ENCODE results near the gene GCDH.
"Not testable (repeated sequence)": the region's sequence is repeated elsewhere in the genome, so short reads cannot be mapped to it uniquely, and the experiment has no call there.

The GCDH gene

GRCh38 chr19:12890787-12891552, at the start of gene GCDH:
Gene GCDH (plus strand): TSS chr19:12891160. CDS start chr19:12891305, 145 bp downstream.
- Histone ChIP-seq H3K4me3 (ENCODE audit: low read depth in 1 of 2, low read length in 2 of 2) (peak within 1 kb of the TSS; percentile 93 to 97), H3K9me3 (ENCODE audit: low read length) (no peaks in the 10 kb centered on the region), H3K27ac (ENCODE audit: low read depth, low read length) (peak within 1 kb of the TSS; percentile 88), H3K4me1 (ENCODE audit: insufficient read depth, low read length) (peaks cover 14% of the 10 kb centered on the region), H3K27me3 (ENCODE audit: control insufficient read depth in 1 of 2, insufficient read depth in 2 of 2, low read length in 2 of 2) (peaks cover 2 to 5% of the 10 kb centered on the region in 2 donors), H3K9ac (ENCODE audit: low read length) (peak within 1 kb of the TSS; percentile 24), H3K36me3 (ENCODE audit: insufficient read depth, low read length) (peaks cover 18% of the 10 kb centered on the region)

- Histone ChIP-seq H3K4me1 (ENCODE audit: insufficient read depth, low read length) (peaks cover 11% of the 10 kb centered on the region), H3K9me3 (ENCODE audit: low read length) (no peaks in the 10 kb centered on the region), H3K4me3 (ENCODE audit: low read depth in 1 of 2, low read length in 2 of 2) (no peak overlapping the region), H3K27ac (ENCODE audit: low read depth, low read length) (no peak overlapping the region), H3K27me3 (ENCODE audit: control insufficient read depth in 1 of 2, insufficient read depth in 2 of 2, low read length in 2 of 2) (peaks cover 45 to 75% of the 10 kb centered on the region in 2 donors), H3K9ac (ENCODE audit: low read length) (no peak overlapping the region), H3K36me3 (ENCODE audit: insufficient read depth, low read length) (no peaks in the 10 kb centered on the region)
Measured at GRCh38 chr19:12842511-12842910, 48.4 kb upstream of the GCDH start.

- H3K27ac ChIP-seq (ENCODE audit: low read depth, low read length): no peak overlapping the region
- H3K9ac ChIP-seq (ENCODE audit: low read length): no peak overlapping the region
- peaks cover 17% of the 10 kb centered on the region for H3K4me1 ChIP-seq (ENCODE audit: insufficient read depth, low read length)
- peaks cover 39 to 69% of the 10 kb centered on the region in 2 donors for H3K27me3 ChIP-seq (ENCODE audit: control insufficient read depth in 1 of 2, insufficient read depth in 2 of 2, low read length in 2 of 2)
- no peaks in the 10 kb centered on the region for H3K9me3 ChIP-seq (ENCODE audit: low read length)
- no peak overlapping the region for H3K4me3 ChIP-seq (ENCODE audit: low read depth in 1 of 2, low read length in 2 of 2)
- H3K36me3 ChIP-seq (ENCODE audit: insufficient read depth, low read length): no peaks in the 10 kb centered on the region
Measured at GRCh38 chr19:12843328-12843727, 47.6 kb upstream of the GCDH start.

DNA sequence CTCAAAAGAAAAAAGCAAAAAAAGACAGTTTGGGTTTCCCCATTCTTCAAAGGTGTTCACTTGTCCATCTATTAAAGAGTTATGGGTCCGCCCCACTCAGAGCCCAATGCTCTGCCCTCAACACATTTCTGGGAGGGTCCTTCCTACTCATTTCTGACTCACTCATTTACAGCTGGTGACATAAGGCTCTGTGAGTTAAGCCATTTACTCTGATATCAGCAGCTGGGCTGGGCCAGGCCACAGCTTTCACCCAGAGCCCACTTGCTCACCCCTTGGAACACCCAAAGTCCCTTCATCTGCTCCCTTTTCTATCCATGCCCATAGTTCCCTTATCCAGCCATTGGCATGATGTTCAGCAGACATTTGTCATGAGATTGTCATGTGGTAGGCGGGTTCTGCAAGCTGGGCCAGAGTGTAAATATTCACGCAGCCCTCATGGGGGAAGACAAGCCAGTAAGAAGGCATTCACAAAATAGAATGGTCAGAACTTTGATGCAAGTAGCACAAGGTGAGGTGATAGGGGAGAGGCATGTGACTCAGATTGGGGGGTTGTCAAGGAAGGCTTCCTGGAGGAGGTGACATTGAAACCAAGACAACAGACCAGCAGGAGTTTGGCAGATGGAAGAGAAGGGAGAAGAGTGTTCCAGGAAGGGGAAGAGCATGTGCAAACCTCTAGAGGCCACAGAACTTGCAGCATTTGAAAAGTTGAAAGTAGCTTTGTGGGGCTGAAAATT, 46.8 kb upstream of the GCDH start:
- Histone ChIP-seq H3K4me1 (ENCODE audit: insufficient read depth, low read length) (peaks cover 17% of the 10 kb centered on the region), H3K4me3 (ENCODE audit: low read depth in 1 of 2, low read length in 2 of 2) (no peak overlapping the region), H3K9ac (ENCODE audit: low read length) (no peak overlapping the region), H3K9me3 (ENCODE audit: low read length) (no peaks in the 10 kb centered on the region), H3K27ac (ENCODE audit: low read depth, low read length) (no peak overlapping the region), H3K36me3 (ENCODE audit: insufficient read depth, low read length) (no peaks in the 10 kb centered on the region), H3K27me3 (ENCODE audit: control insufficient read depth in 1 of 2, insufficient read depth in 2 of 2, low read length in 2 of 2) (peaks cover 35 to 61% of the 10 kb centered on the region in 2 donors)

GRCh38 chr19:12846613-12847012, 44.3 kb upstream of the GCDH start:
- H3K36me3 ChIP-seq (ENCODE audit: insufficient read depth, low read length); H3K4me1 ChIP-seq (ENCODE audit: insufficient read depth, low read length); H3K27ac ChIP-seq (ENCODE audit: low read depth, low read length); H3K9ac ChIP-seq (ENCODE audit: low read length); H3K4me3 ChIP-seq (ENCODE audit: low read depth in 1 of 2, low read length in 2 of 2); H3K9me3 ChIP-seq (ENCODE audit: low read length): not testable (repeated sequence)
- peaks cover 12 to 36% of the 10 kb centered on the region in 2 donors for H3K27me3 ChIP-seq (ENCODE audit: control insufficient read depth in 1 of 2, insufficient read depth in 2 of 2, low read length in 2 of 2)

DNA sequence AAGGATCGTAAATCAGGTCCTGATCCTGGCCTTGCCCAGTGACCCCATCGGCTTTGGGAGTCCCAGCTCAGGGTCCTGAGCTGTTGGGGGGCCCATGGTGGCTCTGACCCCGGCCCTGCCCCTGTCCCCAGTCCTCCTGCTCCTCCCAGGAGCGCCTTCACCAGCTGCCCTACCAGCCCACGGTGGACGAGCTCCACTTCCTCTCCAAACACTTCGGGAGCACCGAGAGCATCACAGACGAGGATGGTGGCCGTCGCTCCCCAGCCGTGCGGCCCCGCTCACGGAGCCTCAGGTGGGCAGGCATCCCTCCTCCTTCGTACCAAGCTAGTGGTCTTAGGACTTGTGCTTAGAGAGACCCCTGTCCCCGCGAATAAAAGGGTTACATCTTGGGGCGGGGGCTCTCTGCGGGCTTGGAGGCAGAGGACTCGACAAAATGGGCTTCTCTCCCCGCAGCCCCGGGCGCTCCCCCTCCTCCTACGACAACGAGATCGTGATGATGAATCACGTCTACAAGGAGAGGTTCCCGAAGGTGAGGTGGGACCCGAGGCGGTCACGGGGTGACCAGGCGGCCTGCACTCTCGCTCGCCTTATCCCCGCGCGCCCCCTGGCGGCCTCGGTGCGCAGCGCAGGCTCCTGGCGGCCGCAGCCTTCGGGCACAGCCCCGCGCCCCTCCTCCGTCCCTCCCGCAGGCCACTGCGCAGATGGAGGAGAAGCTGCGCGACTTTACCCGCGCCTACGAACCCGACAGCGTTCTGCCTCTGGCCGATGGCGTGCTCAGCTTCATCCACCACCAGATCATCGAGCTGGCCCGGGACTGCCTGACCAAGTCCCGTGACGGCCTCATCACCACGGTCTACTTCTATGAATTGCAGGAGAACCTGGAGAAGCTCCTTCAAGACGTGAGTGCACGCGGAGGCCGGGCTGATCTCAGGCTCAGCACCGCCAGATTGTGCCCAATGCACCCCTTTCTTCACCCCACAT, 43.5 kb upstream of the GCDH start:
- H3K27me3 ChIP-seq (ENCODE audit: control insufficient read depth in 1 of 2, insufficient read depth in 2 of 2, low read length in 2 of 2): peaks cover 6 to 29% of the 10 kb centered on the region in 2 donors
- H3K4me3 ChIP-seq (ENCODE audit: low read depth in 1 of 2, low read length in 2 of 2): peak overlapping the region in 1 of 2 donors; percentile 47
- no peak overlapping the region for H3K27ac ChIP-seq (ENCODE audit: low read depth, low read length)
- H3K9ac ChIP-seq (ENCODE audit: low read length): no peak overlapping the region
- no peaks in the 10 kb centered on the region for H3K36me3 ChIP-seq (ENCODE audit: insufficient read depth, low read length)
- H3K9me3 ChIP-seq (ENCODE audit: low read length): no peaks in the 10 kb centered on the region
- H3K4me1 ChIP-seq (ENCODE audit: insufficient read depth, low read length): peaks cover 9% of the 10 kb centered on the region

- Histone ChIP-seq H3K4me3 (ENCODE audit: low read depth in 1 of 2, low read length in 2 of 2) (no peak overlapping the region), H3K36me3 (ENCODE audit: insufficient read depth, low read length) (no peaks in the 10 kb centered on the region), H3K4me1 (ENCODE audit: insufficient read depth, low read length) (no peaks in the 10 kb centered on the region), H3K27me3 (ENCODE audit: control insufficient read depth in 1 of 2, insufficient read depth in 2 of 2, low read length in 2 of 2) (no peaks in the 10 kb centered on the region), H3K9ac (ENCODE audit: low read length) (no peak overlapping the region), H3K9me3 (ENCODE audit: low read length) (no peaks in the 10 kb centered on the region), H3K27ac (ENCODE audit: low read depth, low read length) (no peak overlapping the region)
Measured at GRCh38 chr19:12856653-12857052, 34.3 kb upstream of the GCDH start.

DNA sequence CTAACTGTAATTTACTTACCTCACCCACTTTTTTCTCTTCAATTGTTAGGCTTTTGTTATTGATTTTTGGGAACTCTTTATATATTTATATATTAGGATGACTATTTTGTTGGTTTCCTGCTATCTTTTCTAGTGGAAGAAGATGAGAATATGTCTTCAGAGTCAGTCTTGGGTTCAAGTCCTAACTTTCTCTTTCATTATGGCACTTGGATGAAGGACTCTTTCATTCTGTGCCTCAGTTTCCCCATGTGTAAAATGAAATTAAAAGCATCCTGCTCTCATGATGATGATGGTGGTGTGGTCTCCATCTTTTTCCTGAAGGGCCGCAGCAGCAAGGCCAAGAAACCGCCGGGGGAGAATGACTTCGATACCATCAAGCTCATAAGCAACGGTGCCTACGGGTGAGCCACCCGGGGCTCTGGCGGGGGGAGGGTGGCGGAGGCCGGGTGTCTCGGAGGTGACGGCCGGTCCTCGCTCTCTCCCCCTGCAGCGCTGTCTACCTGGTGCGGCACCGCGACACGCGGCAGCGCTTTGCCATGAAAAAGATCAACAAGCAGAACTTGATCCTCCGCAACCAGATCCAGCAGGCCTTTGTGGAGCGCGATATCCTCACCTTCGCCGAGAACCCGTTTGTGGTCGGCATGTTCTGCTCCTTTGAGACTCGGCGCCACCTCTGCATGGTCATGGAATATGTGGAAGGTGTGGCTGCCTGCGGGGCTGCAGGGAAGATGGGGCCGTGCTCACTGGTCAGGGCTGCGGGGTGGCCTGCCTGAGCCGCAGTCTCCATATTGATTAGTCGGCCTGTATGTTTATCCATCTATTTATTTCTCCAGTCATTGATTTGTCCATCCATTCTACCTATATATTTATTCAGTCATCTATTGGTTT, 32.7 kb upstream of the GCDH start:
- H3K36me3 ChIP-seq (ENCODE audit: insufficient read depth, low read length): no peaks in the 10 kb centered on the region
- H3K9me3 ChIP-seq (ENCODE audit: low read length): no peaks in the 10 kb centered on the region
- H3K27me3 ChIP-seq (ENCODE audit: control insufficient read depth in 1 of 2, insufficient read depth in 2 of 2, low read length in 2 of 2): no peaks in the 10 kb centered on the region
- H3K9ac ChIP-seq (ENCODE audit: low read length): no peak overlapping the region
- no peaks in the 10 kb centered on the region for H3K4me1 ChIP-seq (ENCODE audit: insufficient read depth, low read length)
- H3K27ac ChIP-seq (ENCODE audit: low read depth, low read length): no peak overlapping the region
- no peak overlapping the region for H3K4me3 ChIP-seq (ENCODE audit: low read depth in 1 of 2, low read length in 2 of 2)

GRCh38 chr19:12859546-12859945, 31.4 kb upstream of the GCDH start:
- Histone ChIP-seq H3K4me1 (ENCODE audit: insufficient read depth, low read length) (no peaks in the 10 kb centered on the region), H3K36me3 (ENCODE audit: insufficient read depth, low read length) (no peaks in the 10 kb centered on the region), H3K9me3 (ENCODE audit: low read length) (no peaks in the 10 kb centered on the region), H3K27ac (ENCODE audit: low read depth, low read length) (no peak overlapping the region), H3K27me3 (ENCODE audit: control insufficient read depth in 1 of 2, insufficient read depth in 2 of 2, low read length in 2 of 2) (no peaks in the 10 kb centered on the region), H3K4me3 (ENCODE audit: low read depth in 1 of 2, low read length in 2 of 2) (no peak overlapping the region), H3K9ac (ENCODE audit: low read length) (no peak overlapping the region)

DNA sequence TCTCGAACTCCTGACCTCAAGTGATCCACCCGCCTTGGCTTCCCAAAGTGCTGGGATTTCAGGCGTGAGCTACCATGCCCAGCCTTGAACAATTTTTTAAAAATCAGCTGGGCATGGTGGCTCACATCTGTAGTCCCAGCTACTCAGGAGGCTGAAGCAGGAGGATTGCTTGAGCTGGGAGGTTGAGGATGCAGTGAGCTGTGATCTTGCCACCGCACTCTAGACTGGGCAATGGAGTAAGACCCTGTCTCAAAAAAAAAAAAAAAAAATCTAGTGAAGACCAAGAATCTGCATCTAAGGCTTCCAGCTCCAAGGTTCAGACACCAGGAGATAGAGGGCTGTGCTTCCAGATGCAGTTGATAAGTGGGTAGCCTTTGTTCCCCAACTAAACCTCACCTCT, 26.8 kb upstream of the GCDH start:
- Histone ChIP-seq H3K9me3 (ENCODE audit: low read length) (no peaks in the 10 kb centered on the region), H3K9ac (ENCODE audit: low read length) (no peak overlapping the region), H3K27ac (ENCODE audit: low read depth, low read length) (no peak overlapping the region), H3K4me3 (ENCODE audit: low read depth in 1 of 2, low read length in 2 of 2) (no peak overlapping the region), H3K27me3 (ENCODE audit: control insufficient read depth in 1 of 2, insufficient read depth in 2 of 2, low read length in 2 of 2) (no peaks in the 10 kb centered on the region), H3K4me1 (ENCODE audit: insufficient read depth, low read length) (peaks cover 5% of the 10 kb centered on the region), H3K36me3 (ENCODE audit: insufficient read depth, low read length) (no peaks in the 10 kb centered on the region)
